Measurements from ENCODE around the gene SAXO1.

DNA sequence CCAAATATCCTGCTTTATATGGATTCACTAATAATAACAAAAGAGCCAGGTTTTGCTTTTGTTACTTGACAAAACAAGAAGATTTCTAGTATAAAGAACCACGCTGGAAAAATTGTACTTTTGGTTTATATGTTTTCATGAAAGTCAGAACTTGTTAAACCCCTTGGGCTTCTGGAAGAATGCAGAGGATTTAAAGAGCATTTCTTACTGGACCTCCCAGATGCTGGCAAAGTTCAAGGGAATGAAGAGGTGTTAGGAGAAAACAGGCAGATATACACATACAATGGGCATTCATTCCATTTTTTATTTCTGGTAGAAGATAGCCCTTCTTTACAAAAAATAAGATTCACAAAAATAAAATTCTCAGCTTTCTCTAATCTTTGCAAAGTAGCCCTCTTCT, 61.1 kb downstream of the SAXO1 start:
- no peak for TF ChIP-seq POLR2A (IDR thresholded peaks at IDR 0.05)
- TF ChIP-seq, protein P1, sequence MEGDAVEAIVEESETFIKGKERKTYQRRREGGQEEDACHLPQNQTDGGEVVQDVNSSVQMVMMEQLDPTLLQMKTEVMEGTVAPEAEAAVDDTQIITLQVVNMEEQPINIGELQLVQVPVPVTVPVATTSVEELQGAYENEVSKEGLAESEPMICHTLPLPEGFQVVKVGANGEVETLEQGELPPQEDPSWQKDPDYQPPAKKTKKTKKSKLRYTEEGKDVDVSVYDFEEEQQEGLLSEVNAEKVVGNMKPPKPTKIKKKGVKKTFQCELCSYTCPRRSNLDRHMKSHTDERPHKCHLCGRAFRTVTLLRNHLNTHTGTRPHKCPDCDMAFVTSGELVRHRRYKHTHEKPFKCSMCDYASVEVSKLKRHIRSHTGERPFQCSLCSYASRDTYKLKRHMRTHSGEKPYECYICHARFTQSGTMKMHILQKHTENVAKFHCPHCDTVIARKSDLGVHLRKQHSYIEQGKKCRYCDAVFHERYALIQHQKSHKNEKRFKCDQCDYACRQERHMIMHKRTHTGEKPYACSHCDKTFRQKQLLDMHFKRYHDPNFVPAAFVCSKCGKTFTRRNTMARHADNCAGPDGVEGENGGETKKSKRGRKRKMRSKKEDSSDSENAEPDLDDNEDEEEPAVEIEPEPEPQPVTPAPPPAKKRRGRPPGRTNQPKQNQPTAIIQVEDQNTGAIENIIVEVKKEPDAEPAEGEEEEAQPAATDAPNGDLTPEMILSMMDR (IDR thresholded peaks at IDR 0.05 in 4 of 5, conservative IDR thresholded peaks at IDR 0.05 in 1 of 5), result no peak
